HFFc6 (cell line): ENCODE results near the gene GLIS2. TPM values are rescaled to one million over a fixed set of nuclear protein-coding genes. Genes with fewer than 3 reads are reported as not detected.

Experiments
- DNase-seq: peaks from one replicate; pipeline ENCODE4 v3.0.0-alpha.2; 2018
- H3K27ac Mint-ChIP-seq: 2 replicates; pipeline ENCODE4 v1.8.0; 2020; ENCODE audit warnings: mild to moderate bottlenecking, mixed read lengths
- H3K27me3 Mint-ChIP-seq: 2 replicates; pipeline ENCODE4 v1.8.0; 2021; ENCODE audit warnings: mild to moderate bottlenecking, moderate library complexity, mixed read lengths; ENCODE audit not compliant: insufficient read depth
- H3K36me3 Mint-ChIP-seq: 2 replicates; pipeline ENCODE4 v1.8.0; 2021; ENCODE audit warnings: low read depth, mixed read lengths
- H3K4me1 Mint-ChIP-seq: 2 replicates; pipeline ENCODE4 v1.8.0; 2020; ENCODE audit warnings: low read depth, mixed read lengths
- H3K4me3 Mint-ChIP-seq: 2 replicates; pipeline ENCODE4 v1.8.0; 2020; ENCODE audit warnings: mild to moderate bottlenecking, moderate library complexity, mixed read lengths
- H3K9me3 Mint-ChIP-seq: 2 replicates; pipeline ENCODE4 v1.8.0; 2020; ENCODE audit warnings: mild to moderate bottlenecking, mixed read lengths
- total RNA-seq, 6 experiments: library from RNA; stranded (reverse); fragmentation: NEBNext Ultra II Directional; extraction: Animal tissue kit (Norgen Biotek cat#: 25700); gene quantifications; 2 replicates in 1 of 6; 3 replicates in 5 of 6; pipeline ENCODE4 v1.2.3, GENCODE V29; 2021
- TF ChIP-seq, protein P1 (sequence below): fragments of 200-600 bp; sonication (generic); IDR thresholded peaks from 2 replicates; pipeline ENCODE4 v1.5.0; 2021; ENCODE audit warnings: antibody characterized with exemption, mild to moderate bottlenecking

The GLIS2 gene
- total RNA-seq, 6 experiments from 2014 or later = 21.9 to 26.0 (median 23.5) TPM

GRCh38 chr16:4322121-4323052 lies 6.5 kb downstream of the GLIS2 start:
- Mint-ChIP-seq H3K9me3 (no peaks in the 10 kb centered on the region), H3K27me3 (no peaks in the 10 kb centered on the region; the same call in 1 of the 2 replicates), H3K4me3 (no peak overlapping the region), H3K27ac (no peak overlapping the region; the same call in 1 of the 2 replicates), H3K36me3 (no peaks in the 10 kb centered on the region), H3K4me1 (peaks cover 32% of the 10 kb centered on the region)
- DNase-seq = no peak
- TF ChIP-seq, protein P1, sequence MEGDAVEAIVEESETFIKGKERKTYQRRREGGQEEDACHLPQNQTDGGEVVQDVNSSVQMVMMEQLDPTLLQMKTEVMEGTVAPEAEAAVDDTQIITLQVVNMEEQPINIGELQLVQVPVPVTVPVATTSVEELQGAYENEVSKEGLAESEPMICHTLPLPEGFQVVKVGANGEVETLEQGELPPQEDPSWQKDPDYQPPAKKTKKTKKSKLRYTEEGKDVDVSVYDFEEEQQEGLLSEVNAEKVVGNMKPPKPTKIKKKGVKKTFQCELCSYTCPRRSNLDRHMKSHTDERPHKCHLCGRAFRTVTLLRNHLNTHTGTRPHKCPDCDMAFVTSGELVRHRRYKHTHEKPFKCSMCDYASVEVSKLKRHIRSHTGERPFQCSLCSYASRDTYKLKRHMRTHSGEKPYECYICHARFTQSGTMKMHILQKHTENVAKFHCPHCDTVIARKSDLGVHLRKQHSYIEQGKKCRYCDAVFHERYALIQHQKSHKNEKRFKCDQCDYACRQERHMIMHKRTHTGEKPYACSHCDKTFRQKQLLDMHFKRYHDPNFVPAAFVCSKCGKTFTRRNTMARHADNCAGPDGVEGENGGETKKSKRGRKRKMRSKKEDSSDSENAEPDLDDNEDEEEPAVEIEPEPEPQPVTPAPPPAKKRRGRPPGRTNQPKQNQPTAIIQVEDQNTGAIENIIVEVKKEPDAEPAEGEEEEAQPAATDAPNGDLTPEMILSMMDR = no peak

- H3K4me1 Mint-ChIP-seq = peaks cover 27% of the 10 kb centered on the region
- H3K9me3 Mint-ChIP-seq = no peaks in the 10 kb centered on the region
- no peaks in the 10 kb centered on the region; the same call in 1 of the 2 replicates for H3K27me3 Mint-ChIP-seq
- peak overlapping the region; percentile 56; the same call in 1 of the 2 replicates for H3K27ac Mint-ChIP-seq
- no peak overlapping the region for H3K4me3 Mint-ChIP-seq
- no peak for DNase-seq
- no peaks in the 10 kb centered on the region for H3K36me3 Mint-ChIP-seq
- TF ChIP-seq, protein P1 = no peak
Measured at GRCh38 chr16:4323071-4323844, 7.4 kb downstream of the GLIS2 start.

- Mint-ChIP-seq H3K36me3 (no peaks in the 10 kb centered on the region), H3K9me3 (no peaks in the 10 kb centered on the region), H3K4me1 (peaks cover 27% of the 10 kb centered on the region), H3K4me3 (no peak overlapping the region), H3K27me3 (no peaks in the 10 kb centered on the region; the same call in 1 of the 2 replicates), H3K27ac (peak overlapping the region; percentile 59)
- TF ChIP-seq, protein P1 = no peak
- no peak for DNase-seq
Measured at GRCh38 chr16:4323845-4324488, 8.1 kb downstream of the GLIS2 start.

- H3K4me1 Mint-ChIP-seq = peaks cover 27% of the 10 kb centered on the region
- peak overlapping the region; percentile 59 for H3K27ac Mint-ChIP-seq
- TF ChIP-seq, protein P1 = no peak
- no peaks in the 10 kb centered on the region for H3K36me3 Mint-ChIP-seq
- DNase-seq = no peak
- H3K27me3 Mint-ChIP-seq = no peaks in the 10 kb centered on the region; the same call in 1 of the 2 replicates
- H3K9me3 Mint-ChIP-seq = no peaks in the 10 kb centered on the region
- no peak overlapping the region for H3K4me3 Mint-ChIP-seq
Measured at GRCh38 chr16:4324492-4325252, 8.8 kb downstream of the GLIS2 start.
